ENCODE measurements around the gene OR2M3.

The OR2M3 gene

GRCh38 chr1:248158758-248159157, 38.3 kb upstream of the OR2M3 start:
- Histone ChIP-seq H3K36me3 (ENCODE audit: insufficient read depth, low read length) (no peaks in the 10 kb centered on the region), H3K9ac (ENCODE audit: low read length) (no peak overlapping the region), H3K9me3 (ENCODE audit: low read length) (no peaks in the 10 kb centered on the region), H4K20me1 (ENCODE audit: insufficient read depth, low read length) (no peaks in the 10 kb centered on the region), H3K27me3 (ENCODE audit: insufficient read depth, low read length) (no peaks in the 10 kb centered on the region), H2AFZ (ENCODE audit: low read length) (no peak overlapping the region), H3K4me1 (ENCODE audit: insufficient read depth, low read length, severe bottlenecking) (no peaks in the 10 kb centered on the region), H3F3A (ENCODE audit: insufficient read depth, low read length) (no peaks in the 10 kb centered on the region), H3K79me2 (ENCODE audit: insufficient read depth, low read length) (no peaks in the 10 kb centered on the region), H3K9me2 (ENCODE audit: low read depth, low read length) (no peaks in the 10 kb centered on the region), H3K27ac (ENCODE audit: low read depth, low read length, poor library complexity, severe bottlenecking) (no peak overlapping the region), H3K4me3 (ENCODE audit: low read depth, low read length, poor library complexity, severe bottlenecking) (no peak overlapping the region), H3K4me2 (ENCODE audit: low read length) (no peak overlapping the region)
- TF ChIP-seq CTCF (IDR thresholded peaks at IDR 0.05; ENCODE audit: low read length) (no peak), EZH2 (IDR thresholded peaks at IDR 0.05; ENCODE audit: borderline replicate concordance, low read length) (no peak)

- Histone ChIP-seq H4K20me1 (ENCODE audit: insufficient read depth, low read length) (no peaks in the 10 kb centered on the region), H3F3A (ENCODE audit: insufficient read depth, low read length) (no peaks in the 10 kb centered on the region), H3K79me2 (ENCODE audit: insufficient read depth, low read length) (no peaks in the 10 kb centered on the region), H3K36me3 (ENCODE audit: insufficient read depth, low read length) (no peaks in the 10 kb centered on the region), H3K9me3 (ENCODE audit: low read length) (no peaks in the 10 kb centered on the region), H3K4me3 (ENCODE audit: low read depth, low read length, poor library complexity, severe bottlenecking) (no peak overlapping the region), H3K9me2 (ENCODE audit: low read depth, low read length) (no peaks in the 10 kb centered on the region), H3K9ac (ENCODE audit: low read length) (no peak overlapping the region), H3K4me2 (ENCODE audit: low read length) (no peak overlapping the region), H3K4me1 (ENCODE audit: insufficient read depth, low read length, severe bottlenecking) (no peaks in the 10 kb centered on the region), H3K27me3 (ENCODE audit: insufficient read depth, low read length) (no peaks in the 10 kb centered on the region), H3K27ac (ENCODE audit: low read depth, low read length, poor library complexity, severe bottlenecking) (no peak overlapping the region), H2AFZ (ENCODE audit: low read length) (no peak overlapping the region)
- no peak for TF ChIP-seq CTCF (IDR thresholded peaks at IDR 0.05; ENCODE audit: low read length)
- no peak for TF ChIP-seq EZH2 (IDR thresholded peaks at IDR 0.05; ENCODE audit: borderline replicate concordance, low read length)
Observed at GRCh38 chr1:248164031-248164430, 33.0 kb upstream of the OR2M3 start.

GRCh38 chr1:248165186-248165585, 31.9 kb upstream of the OR2M3 start:
- Histone ChIP-seq H3K27ac (ENCODE audit: low read depth, low read length, poor library complexity, severe bottlenecking) (no peak overlapping the region), H3K9me2 (ENCODE audit: low read depth, low read length) (no peaks in the 10 kb centered on the region), H3K9me3 (ENCODE audit: low read length) (no peaks in the 10 kb centered on the region), H3K4me2 (ENCODE audit: low read length) (no peak overlapping the region), H3K9ac (ENCODE audit: low read length) (no peak overlapping the region), H4K20me1 (ENCODE audit: insufficient read depth, low read length) (no peaks in the 10 kb centered on the region), H3K79me2 (ENCODE audit: insufficient read depth, low read length) (no peaks in the 10 kb centered on the region), H3K4me1 (ENCODE audit: insufficient read depth, low read length, severe bottlenecking) (no peaks in the 10 kb centered on the region), H3K27me3 (ENCODE audit: insufficient read depth, low read length) (no peaks in the 10 kb centered on the region), H3K36me3 (ENCODE audit: insufficient read depth, low read length) (no peaks in the 10 kb centered on the region), H2AFZ (ENCODE audit: low read length) (no peak overlapping the region), H3K4me3 (ENCODE audit: low read depth, low read length, poor library complexity, severe bottlenecking) (no peak overlapping the region), H3F3A (ENCODE audit: insufficient read depth, low read length) (no peaks in the 10 kb centered on the region)
- TF ChIP-seq EZH2 (IDR thresholded peaks at IDR 0.05; ENCODE audit: borderline replicate concordance, low read length) (no peak), CTCF (IDR thresholded peaks at IDR 0.05; ENCODE audit: low read length) (no peak)

Data from OCI-LY1 (cell line).